Natural killer cell treated with Interleukin-12 subunit alpha and Interleukin-12 subunit beta and Interleukin-15 and Interleukin-18, amount 100 ng/mL, for 72 hours (primary cell): Measurements from ENCODE around the gene ARF3. TPM values are rescaled to one million over a fixed set of nuclear protein-coding genes. Genes with fewer than 3 reads are reported as not detected.
A peak's percentile ranks its signal among the peaks of the same experiment; 100 is the strongest.

Experiments
- ATAC-seq, 2 donors: fragments of 150-1000 bp; cut with Tn5 transposase in 1 of 2; sonication (Bioruptor Pico), chemical (Tn5 transposase) in 1 of 2; 2 replicates each; pipeline ENCODE4 v1.10.0; 2021
- DNase-seq: peaks from one replicate; pipeline ENCODE4 v3.0.0; 2022; ENCODE audit warnings: low spot score
- H3K27ac Mint-ChIP-seq, 2 donors: 1 replicate in 1 of 2; 2 replicates in 1 of 2; pipeline ENCODE4 v1.8.0; 2022; ENCODE audit warnings: mixed read lengths in 2 of 2, mild to moderate bottlenecking in 1 of 2, moderate library complexity in 1 of 2
- H3K27me3 Mint-ChIP-seq, 2 donors: 1 replicate in 1 of 2; 2 replicates in 1 of 2; pipeline ENCODE4 v1.8.0; 2022; ENCODE audit warnings: mixed read lengths in 2 of 2
- H3K36me3 Mint-ChIP-seq: one replicate; pipeline ENCODE4 v1.8.0; 2022; ENCODE audit warnings: mixed read lengths
- H3K4me1 Mint-ChIP-seq, 2 donors: 1 replicate in 1 of 2; 2 replicates in 1 of 2; pipeline ENCODE4 v1.8.0; 2022; ENCODE audit warnings: low read depth in 2 of 2, mixed read lengths in 2 of 2, mild to moderate bottlenecking in 1 of 2
- H3K4me3 Mint-ChIP-seq: one replicate; pipeline ENCODE4 v1.8.0; 2022; ENCODE audit warnings: mixed read lengths
- H3K9me3 Mint-ChIP-seq: 2 replicates; pipeline ENCODE4 v1.8.0; 2022; ENCODE audit warnings: mixed read lengths
- total RNA-seq, 2 donors: library from RNA; stranded (reverse); gene quantifications; one replicate each; pipeline ENCODE4 v1.2.3, GENCODE V29; 2022

ARF3 gene
- total RNA-seq, 2 donors from 2014 or later = 125 to 156 TPM

GRCh38 chr12:48965298-48965838 lies 8.1 kb upstream of the ARF3 start:
- no peak for ATAC-seq
- Mint-ChIP-seq H3K36me3 (no peaks in the 10 kb centered on the region), H3K27ac (no peak overlapping the region), H3K4me3 (no peak overlapping the region), H3K4me1 (peaks cover 0 to 3% of the 10 kb centered on the region in 2 donors), H3K27me3 (peaks cover 0 to 5% of the 10 kb centered on the region in 2 donors), H3K9me3 (no peaks in the 10 kb centered on the region)
- no peak for DNase-seq

GRCh38 chr12:48961801-48962200 lies 4.5 kb upstream of the ARF3 start:
- no peak for ATAC-seq
- H3K27me3 Mint-ChIP-seq = peaks cover 0 to 4% of the 10 kb centered on the region in 2 donors

GRCh38 chr12:48961331-48961730 lies 4.0 kb upstream of the ARF3 start:
- Mint-ChIP-seq H3K9me3 (no peaks in the 10 kb centered on the region), H3K4me3 (no peak overlapping the region), H3K36me3 (no peaks in the 10 kb centered on the region), H3K4me1 (peaks cover 16% of the 10 kb centered on the region in 2 donors), H3K27ac (no peak overlapping the region), H3K27me3 (peaks cover 0 to 4% of the 10 kb centered on the region in 2 donors)
- ATAC-seq (no peak), DNase-seq (no peak)

More at GRCh38 chr12:48961801-48962200, 4.5 kb upstream of the ARF3 start:
- no peak for DNase-seq
- no peaks in the 10 kb centered on the region for H3K36me3 Mint-ChIP-seq
- H3K27ac Mint-ChIP-seq = no peak overlapping the region
- peaks cover 11 to 12% of the 10 kb centered on the region in 2 donors for H3K4me1 Mint-ChIP-seq
- no peak overlapping the region for H3K4me3 Mint-ChIP-seq
- H3K9me3 Mint-ChIP-seq = no peaks in the 10 kb centered on the region

GRCh38 chr12:48960834-48961233 lies 3.5 kb upstream of the ARF3 start:
- no peak overlapping the region for H3K27ac Mint-ChIP-seq
- no peaks in the 10 kb centered on the region for H3K9me3 Mint-ChIP-seq
- ATAC-seq = no peak
- no peak for DNase-seq
- H3K36me3 Mint-ChIP-seq = no peaks in the 10 kb centered on the region
- peaks cover 21% of the 10 kb centered on the region in 2 donors for H3K4me1 Mint-ChIP-seq
- no peak overlapping the region for H3K4me3 Mint-ChIP-seq
- H3K27me3 Mint-ChIP-seq = peaks cover 0 to 4% of the 10 kb centered on the region in 2 donors

- Mint-ChIP-seq H3K9me3 (no peaks in the 10 kb centered on the region), H3K27ac (peak overlapping the region in 1 of 2 donors; percentile 83), H3K36me3 (no peaks in the 10 kb centered on the region), H3K4me1 (peaks cover 38 to 40% of the 10 kb centered on the region in 2 donors), H3K4me3 (peak overlapping the region; percentile 97), H3K27me3 (peaks cover 0 to 4% of the 10 kb centered on the region in 2 donors)
- DNase-seq (no peak), ATAC-seq (no peak)
Observed at GRCh38 chr12:48958049-48958388, 732 bp upstream of the ARF3 start.

- Mint-ChIP-seq H3K4me3 (peak overlapping the region; percentile 97), H3K27ac (peak overlapping the region; percentile 83 to 89), H3K4me1 (peaks cover 48% of the 10 kb centered on the region in 2 donors), H3K27me3 (peaks cover 0 to 4% of the 10 kb centered on the region in 2 donors), H3K36me3 (no peaks in the 10 kb centered on the region), H3K9me3 (no peaks in the 10 kb centered on the region)
- DNase-seq (peak; percentile 61), ATAC-seq (peak; percentile 4 to 32)
Observed at GRCh38 chr12:48956279-48957140, 777 bp downstream of the ARF3 start.

- Mint-ChIP-seq H3K27me3 (no peaks in the 10 kb centered on the region), H3K4me3 (peak overlapping the region; percentile 97), H3K9me3 (no peaks in the 10 kb centered on the region), H3K4me1 (peaks cover 48% of the 10 kb centered on the region in 2 donors), H3K36me3 (no peaks in the 10 kb centered on the region), H3K27ac (peak overlapping the region; percentile 83 to 89)
- no peak for DNase-seq
- ATAC-seq = no peak
Observed at GRCh38 chr12:48954841-48955501, 2.3 kb downstream of the ARF3 start.

GRCh38 chr12:48954061-48954460 lies 3.2 kb downstream of the ARF3 start:
- H3K27me3 Mint-ChIP-seq = no peaks in the 10 kb centered on the region
- no peak for ATAC-seq
- peaks cover 48 to 50% of the 10 kb centered on the region in 2 donors for H3K4me1 Mint-ChIP-seq
- no peak overlapping the region for H3K27ac Mint-ChIP-seq
- H3K36me3 Mint-ChIP-seq = no peaks in the 10 kb centered on the region
- H3K9me3 Mint-ChIP-seq = no peaks in the 10 kb centered on the region
- DNase-seq = no peak
- H3K4me3 Mint-ChIP-seq = no peak overlapping the region

- Mint-ChIP-seq H3K27ac (no peak overlapping the region), H3K4me1 (peaks cover 50 to 52% of the 10 kb centered on the region in 2 donors), H3K4me3 (no peak overlapping the region), H3K36me3 (peaks cover 5% of the 10 kb centered on the region), H3K9me3 (no peaks in the 10 kb centered on the region), H3K27me3 (no peaks in the 10 kb centered on the region)
- DNase-seq = no peak
- ATAC-seq = no peak
Observed at GRCh38 chr12:48952691-48953090, 4.6 kb downstream of the ARF3 start.

- peaks cover 18 to 25% of the 10 kb centered on the region in 2 donors for H3K4me1 Mint-ChIP-seq
- peaks cover 5% of the 10 kb centered on the region for H3K36me3 Mint-ChIP-seq
- H3K9me3 Mint-ChIP-seq = no peaks in the 10 kb centered on the region
- DNase-seq = no peak
- H3K27me3 Mint-ChIP-seq = no peaks in the 10 kb centered on the region
- ATAC-seq = no peak
- no peak overlapping the region for H3K27ac Mint-ChIP-seq
- no peak overlapping the region for H3K4me3 Mint-ChIP-seq
Observed at GRCh38 chr12:48947727-48948126, 9.6 kb downstream of the ARF3 start.

- Mint-ChIP-seq H3K27me3 (no peaks in the 10 kb centered on the region), H3K27ac (no peak overlapping the region), H3K9me3 (no peaks in the 10 kb centered on the region), H3K4me1 (peaks cover 10 to 23% of the 10 kb centered on the region in 2 donors), H3K4me3 (no peak overlapping the region), H3K36me3 (peaks cover 5% of the 10 kb centered on the region)
- no peak for ATAC-seq
- no peak for DNase-seq
Observed at GRCh38 chr12:48946943-48947342, 10.3 kb downstream of the ARF3 start.

GRCh38 chr12:48946205-48946604 lies 11.1 kb downstream of the ARF3 start:
- Mint-ChIP-seq H3K4me1 (peaks cover 10 to 23% of the 10 kb centered on the region in 2 donors), H3K9me3 (no peaks in the 10 kb centered on the region), H3K4me3 (no peak overlapping the region), H3K27ac (no peak overlapping the region), H3K36me3 (peaks cover 5% of the 10 kb centered on the region), H3K27me3 (no peaks in the 10 kb centered on the region)
- no peak for DNase-seq
- ATAC-seq = no peak

GRCh38 chr12:48943221-48943620 lies 14.1 kb downstream of the ARF3 start:
- Mint-ChIP-seq H3K36me3 (no peaks in the 10 kb centered on the region), H3K4me3 (no peak overlapping the region)

GRCh38 chr12:48940181-48940580 lies 17.1 kb downstream of the ARF3 start:
- Mint-ChIP-seq H3K27ac (no peak overlapping the region), H3K4me3 (no peak overlapping the region), H3K36me3 (peaks cover 5% of the 10 kb centered on the region), H3K9me3 (no peaks in the 10 kb centered on the region), H3K27me3 (no peaks in the 10 kb centered on the region), H3K4me1 (peaks cover 18 to 24% of the 10 kb centered on the region in 2 donors)
- ATAC-seq = no peak
- DNase-seq = no peak

More at GRCh38 chr12:48943221-48943620, 14.1 kb downstream of the ARF3 start:
- ATAC-seq (no peak), DNase-seq (no peak)
- Mint-ChIP-seq H3K9me3 (no peaks in the 10 kb centered on the region), H3K4me1 (peaks cover 5 to 16% of the 10 kb centered on the region in 2 donors), H3K27me3 (no peaks in the 10 kb centered on the region), H3K27ac (no peak overlapping the region)
